ENCODE results near the gene PLXNA2. TPM values are rescaled to one million over a fixed set of nuclear protein-coding genes. Genes with fewer than 3 reads are reported as not detected.

The PLXNA2 gene
- total RNA-seq (2021; fragmentation: NEBNext Ultra II Directional; extraction: Animal tissue kit (Norgen Biotek cat#: 25700)), result 10 to 100 TPM; 20.9 to 29.9 (median 28.1) TPM
- long read RNA-seq, full-length matches to known transcripts, result 1 of 6 reads
- long read RNA-seq, partial matches to known transcripts, result 3 of 6 reads
- long read RNA-seq, other reads (novel, unspliced or antisense), result 2 of 6 reads

DNA sequence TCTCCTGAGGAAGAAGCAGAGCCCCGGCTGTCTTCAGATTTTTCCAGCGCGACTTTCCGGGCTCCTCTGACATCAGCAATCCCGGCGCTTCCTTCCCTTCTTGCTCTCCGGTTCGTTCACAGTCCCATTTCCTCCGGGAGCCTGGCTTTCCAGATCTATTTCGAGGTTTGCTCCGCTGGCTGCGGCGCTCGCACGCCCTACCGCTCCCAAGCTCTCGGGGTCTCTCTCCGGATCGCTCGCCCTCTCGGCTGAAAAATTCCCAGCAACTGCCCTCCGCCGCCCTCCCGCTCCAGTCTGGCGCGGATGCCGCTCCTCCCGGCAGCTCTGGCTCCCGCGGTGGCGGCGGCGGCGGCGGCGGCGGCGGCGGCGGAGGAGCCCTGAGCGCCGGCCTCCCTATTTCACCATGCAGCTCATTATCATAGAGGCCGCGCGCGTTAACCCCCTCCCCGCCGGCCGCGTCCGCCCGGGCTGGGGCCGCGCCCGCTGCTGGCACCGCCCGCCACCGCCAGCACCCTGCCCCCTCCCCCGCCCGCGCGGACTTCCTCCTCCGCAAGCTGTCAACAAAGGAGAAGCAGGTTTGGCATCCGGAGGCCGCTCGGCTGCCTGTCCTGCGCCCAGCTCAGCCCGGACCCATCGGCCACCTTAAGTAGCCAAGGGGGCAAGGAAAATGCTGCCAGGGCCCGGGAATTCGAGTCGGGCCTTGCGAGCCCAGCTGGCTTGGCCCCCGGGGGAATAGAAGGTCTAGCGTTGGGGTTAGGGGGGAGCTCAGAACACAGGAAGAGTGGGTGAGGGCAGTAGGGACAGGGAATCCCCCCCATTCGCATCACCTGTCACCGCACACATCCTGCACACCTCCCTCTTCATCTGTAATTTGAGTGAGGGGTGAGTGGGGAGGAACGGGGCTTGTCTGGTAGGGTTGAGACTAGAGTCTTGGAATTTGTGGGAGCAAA, at the start of gene PLXNA2:
Gene PLXNA2 (minus strand): TSS at position 418 of the 950 bp plus-strand sequence. CDS start 26,462 bp downstream, outside the sequence.
- peak; percentile 49 for DNase-seq
- H3K36me3 Mint-ChIP-seq (ENCODE audit: low read depth), result peaks cover 4% of the 10 kb centered on the region; the same call in 1 of the 2 replicates
- peak within 1 kb of the TSS; percentile 95 for H3K4me3 Mint-ChIP-seq
- H3K27ac Mint-ChIP-seq, result peak within 1 kb of the TSS; percentile 84
- peaks cover 48% of the 10 kb centered on the region for H3K4me1 Mint-ChIP-seq (ENCODE audit: low read depth)
- H3K9me3 Mint-ChIP-seq, result no peaks in the 10 kb centered on the region
- H3K27me3 Mint-ChIP-seq (ENCODE audit: insufficient read depth), result no peaks in the 10 kb centered on the region; the same call in 1 of the 2 replicates
- no peak for TF ChIP-seq CTCF (IDR thresholded peaks at IDR 0.05)

GRCh38 chr1:208292908-208293307, 48.7 kb upstream of the PLXNA2 start:
- TF ChIP-seq CTCF (IDR thresholded peaks at IDR 0.05), result no peak
- H3K9me3 Mint-ChIP-seq, result no peaks in the 10 kb centered on the region
- peaks cover 36% of the 10 kb centered on the region for H3K27me3 Mint-ChIP-seq (ENCODE audit: insufficient read depth)

GRCh38 chr1:208291923-208292711, 47.9 kb upstream of the PLXNA2 start:
- Mint-ChIP-seq H3K36me3 (ENCODE audit: low read depth) (no peaks in the 10 kb centered on the region), H3K27me3 (ENCODE audit: insufficient read depth) (peaks cover 37% of the 10 kb centered on the region), H3K4me3 (no peak overlapping the region), H3K27ac (no peak overlapping the region), H3K4me1 (ENCODE audit: low read depth) (no peaks in the 10 kb centered on the region), H3K9me3 (no peaks in the 10 kb centered on the region)
- no peak for TF ChIP-seq CTCF (IDR thresholded peaks at IDR 0.05)
- no peak for DNase-seq

More at GRCh38 chr1:208292908-208293307, 48.7 kb upstream of the PLXNA2 start:
- no peak for DNase-seq
- H3K4me1 Mint-ChIP-seq (ENCODE audit: low read depth), result no peaks in the 10 kb centered on the region
- H3K27ac Mint-ChIP-seq, result no peak overlapping the region
- no peak overlapping the region for H3K4me3 Mint-ChIP-seq
- no peaks in the 10 kb centered on the region for H3K36me3 Mint-ChIP-seq (ENCODE audit: low read depth)

- Mint-ChIP-seq H3K27me3 (ENCODE audit: insufficient read depth) (peaks cover 37% of the 10 kb centered on the region), H3K36me3 (ENCODE audit: low read depth) (no peaks in the 10 kb centered on the region), H3K9me3 (no peaks in the 10 kb centered on the region), H3K4me3 (no peak overlapping the region), H3K27ac (no peak overlapping the region), H3K4me1 (ENCODE audit: low read depth) (no peaks in the 10 kb centered on the region)
- no peak for TF ChIP-seq CTCF (IDR thresholded peaks at IDR 0.05)
- no peak for DNase-seq
These were observed 46.9 kb upstream of the PLXNA2 start for GRCh38 chr1:208291129-208291528.

- Mint-ChIP-seq H3K36me3 (ENCODE audit: low read depth) (no peaks in the 10 kb centered on the region), H3K27ac (no peak overlapping the region), H3K27me3 (ENCODE audit: insufficient read depth) (peaks cover 32% of the 10 kb centered on the region), H3K9me3 (no peaks in the 10 kb centered on the region), H3K4me3 (no peak overlapping the region), H3K4me1 (ENCODE audit: low read depth) (no peaks in the 10 kb centered on the region)
- DNase-seq, result no peak
- no peak for TF ChIP-seq CTCF (IDR thresholded peaks at IDR 0.05)
These were observed 45.5 kb upstream of the PLXNA2 start for GRCh38 chr1:208289716-208290115.
